BLaER1 treated with 17β-estradiol and CSF1 and Interleukin-3, amounts not matched to agents 10 nM and 100 nM (cell line): ENCODE data around the gene TAP2.
"Not testable (repeated sequence)": the region's sequence is repeated elsewhere in the genome, so short reads cannot be mapped to it uniquely, and the experiment has no call there.

Source experiments
- H3K27ac ChIP-seq, 11 experiments: shearing (Covaris generic); formaldehyde crosslinking; 2 replicates each; pipeline ENCODE4 v1.8.1; 2022
- H3K27me3 ChIP-seq, 11 experiments: shearing (Covaris generic); formaldehyde crosslinking; 2 replicates each; pipeline ENCODE4 v1.8.1; 2022
- H3K36me3 ChIP-seq, 11 experiments: shearing (Covaris generic); formaldehyde crosslinking; 2 replicates each; pipeline ENCODE4 v1.8.1; 2022
- H3K4me1 ChIP-seq, 10 experiments: shearing (Covaris generic); formaldehyde crosslinking; 2 replicates each; pipeline ENCODE4 v1.8.1; 2022
- H3K4me2 ChIP-seq, 11 experiments: shearing (Covaris generic); formaldehyde crosslinking; 2 replicates each; pipeline ENCODE4 v1.8.1; 2022
- H3K4me3 ChIP-seq, 10 experiments: shearing (Covaris generic); formaldehyde crosslinking; 2 replicates each; pipeline ENCODE4 v1.8.1; 2022
- H3K9ac ChIP-seq, 11 experiments: shearing (Covaris generic); formaldehyde crosslinking; 2 replicates each; pipeline ENCODE4 v1.8.1; 2022
- H3K9me3 ChIP-seq, 11 experiments: shearing (Covaris generic); formaldehyde crosslinking; replicated peaks in 1 of 11; 2 replicates each; pipeline ENCODE4 v1.8.1; 2022
- H4K20me1 ChIP-seq, 11 experiments: shearing (Covaris generic); formaldehyde crosslinking; 2 replicates each; pipeline ENCODE4 v1.8.1; 2022
- Cebpa-rat ChIP-seq, 11 experiments: shearing (Covaris generic); IDR thresholded peaks; 2 replicates each; pipeline ENCODE4 v1.8.1; 2022

TAP2 gene

DNA sequence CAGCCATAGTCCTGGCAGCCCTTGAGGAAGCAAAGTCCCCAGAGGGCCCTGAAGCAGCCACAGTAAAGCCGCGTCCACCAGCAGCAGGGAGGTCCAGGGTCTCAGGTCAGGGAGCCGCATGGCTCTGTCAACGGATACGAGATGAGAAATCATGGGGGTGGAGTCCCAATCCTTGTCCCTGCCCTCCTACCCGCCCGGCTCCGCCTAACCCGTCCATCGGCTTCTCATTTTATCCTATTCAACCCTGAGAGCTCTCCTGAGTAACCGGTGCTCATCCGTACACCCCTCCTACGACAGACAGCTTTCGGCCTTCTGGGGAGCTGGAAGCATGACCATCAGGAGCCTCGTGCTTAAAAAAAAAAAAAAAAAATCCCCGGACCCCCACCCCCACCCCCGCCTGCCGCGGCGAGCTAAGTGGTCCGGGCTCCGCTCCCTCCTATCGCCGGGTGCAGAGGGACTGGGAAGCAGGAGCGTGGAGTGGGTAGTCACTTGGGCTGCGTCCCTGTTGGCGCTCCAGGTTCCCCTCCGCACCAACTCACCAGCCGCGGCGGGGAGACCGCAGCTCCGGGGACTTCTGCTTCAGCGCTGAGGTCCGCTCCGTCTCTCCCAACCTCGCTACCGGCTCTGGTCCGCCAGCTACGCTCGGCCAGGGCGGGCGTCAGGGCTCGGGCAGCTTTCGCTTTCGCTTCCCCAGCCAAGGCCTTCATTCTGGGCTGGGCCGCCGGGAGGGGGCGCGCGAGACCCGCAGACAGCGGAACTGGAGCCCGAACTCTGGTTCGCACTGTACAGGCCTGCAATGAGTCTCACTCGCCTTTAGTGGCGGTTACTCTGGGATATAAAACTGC, at the start of gene TAP2:
Gene TAP2, minus strand, starts transcription at position 626 of the 845 bp plus-strand sequence. Its CDS starts 506 bp downstream, at position 120.
- Histone ChIP-seq H4K20me1 (no peaks in the 10 kb centered on the region), H3K9me3 (no peaks in the 10 kb centered on the region), H3K4me1 (peaks cover 48 to 74% (median 69%) of the 10 kb centered on the region in 10 experiments), H3K9ac (peak within 1 kb of the TSS; percentile 74 to 89 (median 84)), H3K4me2 (peak within 1 kb of the TSS; percentile 96 to 100 (median 99)), H3K36me3 (peaks cover 39 to 63% (median 47%) of the 10 kb centered on the region in 11 experiments), H3K27me3 (no peaks in the 10 kb centered on the region), H3K27ac (peak within 1 kb of the TSS; percentile 24 to 87 (median 81); a peak in 21 of 22 replicates), H3K4me3 (peak within 1 kb of the TSS; percentile 55 to 80 (median 76))
- TF ChIP-seq Cebpa-rat (IDR thresholded peaks at IDR 0.05): no peak

DNA sequence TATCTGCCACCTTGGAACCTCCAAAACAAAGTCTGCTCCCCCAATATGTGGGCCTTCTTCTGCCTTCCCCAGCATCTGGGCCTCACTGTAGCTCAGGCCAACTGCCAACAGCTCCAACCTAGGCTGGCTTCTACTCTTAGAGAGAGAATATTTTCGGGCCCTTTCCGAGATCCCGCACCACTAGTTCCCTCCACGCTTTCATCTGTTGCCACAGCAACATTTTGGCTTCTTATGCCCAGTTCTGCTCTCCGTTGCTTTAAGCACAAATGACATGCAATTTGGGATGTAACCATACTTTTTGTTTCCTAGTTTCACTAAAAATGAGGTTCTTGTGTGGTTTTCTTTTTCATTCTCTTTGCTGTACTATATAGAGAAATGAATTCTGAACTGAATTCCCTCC, 49.1 kb upstream of the TAP2 start:
- H3K9ac ChIP-seq: no peak overlapping the region
- H4K20me1 ChIP-seq: no peaks in the 10 kb centered on the region
- H3K36me3 ChIP-seq: no peaks in the 10 kb centered on the region
- no peaks in the 10 kb centered on the region for H3K9me3 ChIP-seq
- no peaks in the 10 kb centered on the region for H3K27me3 ChIP-seq
- H3K4me3 ChIP-seq: no peak overlapping the region
- no peak for TF ChIP-seq Cebpa-rat (IDR thresholded peaks at IDR 0.05)
- peaks cover 16 to 29% (median 23%) of the 10 kb centered on the region in 10 experiments for H3K4me1 ChIP-seq
- H3K4me2 ChIP-seq: no peak overlapping the region
- H3K27ac ChIP-seq: no peak overlapping the region

DNA sequence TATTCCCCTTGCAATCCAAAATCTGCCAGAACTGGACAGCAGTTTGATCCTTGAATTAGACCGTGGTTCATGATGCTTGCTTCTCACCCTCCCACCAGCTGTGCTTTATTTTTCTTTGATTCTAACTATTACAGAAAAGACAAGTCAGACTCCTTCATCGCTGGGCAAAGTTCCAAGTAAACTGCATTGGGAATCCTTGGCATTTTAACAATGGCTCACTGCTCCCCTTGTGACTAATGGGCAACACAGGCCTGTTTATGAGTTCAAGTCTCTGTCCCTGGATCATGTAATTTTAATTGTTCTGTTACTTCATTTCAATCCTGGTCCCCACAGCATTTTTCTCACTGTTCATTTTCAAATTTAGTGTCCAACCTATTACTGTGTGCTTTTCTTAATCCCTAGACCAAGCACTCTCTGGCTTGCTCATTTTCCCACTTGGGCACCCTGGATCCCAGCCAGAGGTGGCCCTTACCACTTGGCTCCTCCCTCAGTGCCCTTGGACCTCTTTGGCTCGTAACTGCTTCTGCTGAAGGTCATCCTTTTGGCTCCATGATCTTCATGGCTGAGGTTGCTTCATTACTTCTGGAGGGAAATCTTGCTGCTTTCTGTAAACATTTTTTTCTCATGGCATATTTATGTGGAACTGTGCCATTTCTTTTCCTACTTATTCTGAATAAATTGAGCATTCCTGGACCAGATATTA, 48.3 kb upstream of the TAP2 start:
- Histone ChIP-seq H3K4me3 (no peak overlapping the region), H4K20me1 (no peaks in the 10 kb centered on the region), H3K4me1 (peaks cover 16 to 35% (median 23%) of the 10 kb centered on the region in 10 experiments), H3K4me2 (no peak overlapping the region), H3K36me3 (no peaks in the 10 kb centered on the region), H3K9me3 (no peaks in the 10 kb centered on the region), H3K9ac (no peak overlapping the region), H3K27ac (no peak overlapping the region), H3K27me3 (no peaks in the 10 kb centered on the region)
- no peak for TF ChIP-seq Cebpa-rat (IDR thresholded peaks at IDR 0.05)

DNA sequence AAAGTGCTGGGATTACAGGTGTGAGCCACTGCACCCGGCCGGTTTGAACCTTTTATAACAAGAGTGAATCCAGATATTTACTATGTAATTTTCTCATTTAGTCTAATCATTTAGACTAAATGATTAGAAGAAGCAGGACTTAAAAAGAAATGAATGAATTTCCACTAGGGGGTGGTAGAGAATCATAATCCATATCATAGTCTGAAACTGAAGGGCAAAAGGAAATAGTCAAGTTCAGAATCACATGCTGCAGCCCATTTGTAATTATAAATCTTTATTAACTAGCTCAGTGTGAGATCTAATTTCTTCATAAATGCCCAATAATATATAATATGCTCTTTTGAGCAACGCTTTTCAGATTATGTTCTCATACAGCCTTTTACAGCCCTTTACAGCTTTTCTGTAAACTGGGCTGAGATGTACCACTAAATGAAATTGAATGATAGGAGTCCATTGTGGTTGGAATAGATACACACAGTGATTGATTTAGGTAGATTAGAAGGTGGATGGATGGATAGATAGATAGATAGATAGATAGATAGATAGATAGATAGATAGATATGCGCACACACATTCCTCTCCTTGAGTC, 47.3 kb upstream of the TAP2 start:
- no peak overlapping the region for H3K4me2 ChIP-seq
- no peak overlapping the region for H3K27ac ChIP-seq
- H4K20me1 ChIP-seq: no peaks in the 10 kb centered on the region
- H3K27me3 ChIP-seq: no peaks in the 10 kb centered on the region
- no peak for TF ChIP-seq Cebpa-rat (IDR thresholded peaks at IDR 0.05)
- H3K9me3 ChIP-seq: no peaks in the 10 kb centered on the region
- H3K4me3 ChIP-seq: no peak overlapping the region
- peaks cover 14 to 30% (median 21%) of the 10 kb centered on the region in 10 experiments for H3K4me1 ChIP-seq
- no peak overlapping the region for H3K9ac ChIP-seq
- no peaks in the 10 kb centered on the region for H3K36me3 ChIP-seq

DNA sequence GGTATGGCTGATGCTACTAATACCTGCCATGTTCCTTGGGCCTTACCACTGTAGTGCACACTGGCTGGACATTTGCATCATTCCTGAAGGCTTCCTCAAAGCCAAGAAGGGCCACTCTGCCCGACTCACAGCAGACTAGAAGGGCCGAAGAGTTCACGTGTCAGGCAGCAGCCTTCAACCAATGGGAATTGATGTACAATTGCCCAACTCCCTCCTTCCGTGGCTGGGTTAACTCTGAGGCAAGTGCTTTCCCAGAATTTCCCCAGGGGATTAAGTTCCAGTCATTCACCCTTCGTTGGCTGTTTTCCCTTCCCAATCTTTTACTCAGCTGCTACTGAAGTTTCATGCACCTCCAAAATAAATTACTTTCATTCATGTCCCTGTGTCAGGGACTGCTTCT, 45.2 kb upstream of the TAP2 start:
- Histone ChIP-seq H3K36me3 (peaks cover 0 to 5% (median 0%) of the 10 kb centered on the region in 11 experiments; a peak in 3 of 22 replicates), H3K27me3 (no peaks in the 10 kb centered on the region), H3K4me1 (peaks cover 13 to 28% (median 21%) of the 10 kb centered on the region in 10 experiments), H4K20me1 (no peaks in the 10 kb centered on the region), H3K9me3 (peaks cover 0 to 3% (median 0%) of the 10 kb centered on the region in 11 experiments; a peak in 1 of 22 replicates), H3K9ac (no peak overlapping the region; a peak in 1 of 22 replicates), H3K27ac (peak overlapping the region in 5 of 11 experiments; percentile 3 to 38 (median 14); a peak in 5 of 22 replicates), H3K4me2 (peak overlapping the region; percentile 58 to 92 (median 72)), H3K4me3 (0 out of 20 replicates have a peak overlapping the region, but pooled peaks of 1 of the 10 experiments have one; percentile 3)
- peak in 7 of 11 experiments; percentile 24 to 82 (median 61); a peak in 9 of 22 replicates for TF ChIP-seq Cebpa-rat (IDR thresholded peaks at IDR 0.05)

DNA sequence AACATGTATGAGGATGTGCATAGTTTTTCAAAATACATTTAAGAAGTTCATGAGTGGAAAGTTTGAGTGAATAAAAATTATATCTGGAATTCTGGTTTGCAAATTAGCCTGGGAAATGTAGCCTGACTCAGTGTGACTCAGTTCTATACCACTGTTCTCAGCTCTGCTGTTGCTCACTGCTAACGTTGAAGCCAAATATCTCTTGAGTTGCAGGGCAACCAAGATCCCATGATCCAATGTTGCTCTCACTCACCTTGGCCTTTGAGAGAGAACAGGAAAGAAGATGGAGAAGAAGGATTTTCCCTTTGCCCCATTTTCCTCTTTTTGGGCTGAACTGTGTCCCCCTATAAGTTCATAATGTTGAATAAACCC, 44.3 kb upstream of the TAP2 start:
- peaks cover 13 to 28% (median 21%) of the 10 kb centered on the region in 10 experiments for H3K4me1 ChIP-seq
- H3K36me3 ChIP-seq: peaks cover 0 to 5% (median 0%) of the 10 kb centered on the region in 11 experiments; a peak in 3 of 22 replicates
- no peaks in the 10 kb centered on the region for H3K27me3 ChIP-seq
- peak overlapping the region in 9 of 11 experiments; percentile 58 to 92 (median 73); a peak in 14 of 22 replicates for H3K4me2 ChIP-seq
- H4K20me1 ChIP-seq: no peaks in the 10 kb centered on the region
- no peak for TF ChIP-seq Cebpa-rat (IDR thresholded peaks at IDR 0.05)
- H3K4me3 ChIP-seq: no peak overlapping the region
- H3K9ac ChIP-seq: no peak overlapping the region; a peak in 1 of 22 replicates
- H3K9me3 ChIP-seq: peaks cover 0 to 3% (median 0%) of the 10 kb centered on the region in 11 experiments; a peak in 1 of 22 replicates
- no peak overlapping the region for H3K27ac ChIP-seq

DNA sequence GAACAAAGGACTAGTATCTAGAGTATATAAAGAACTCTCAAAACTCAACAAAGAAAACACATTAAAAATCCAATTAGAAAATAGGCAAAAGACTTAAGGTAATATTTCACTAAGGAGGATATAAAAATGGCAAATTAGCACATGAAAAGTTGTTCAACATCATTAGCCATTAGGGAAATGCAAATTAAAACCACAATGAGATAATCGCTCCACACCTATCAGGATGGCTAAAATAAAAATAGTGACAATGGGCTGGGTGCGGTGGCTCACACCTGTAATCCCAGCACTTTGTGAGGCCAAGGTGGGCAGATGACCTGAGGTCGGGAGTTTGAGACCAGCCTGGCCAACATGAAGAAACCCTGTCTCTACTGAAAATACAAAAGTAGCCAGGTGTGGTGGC, 42.4 kb upstream of the TAP2 start:
- not testable (repeated sequence) for H3K27ac ChIP-seq, H3K27me3 ChIP-seq, H3K4me2 ChIP-seq, H4K20me1 ChIP-seq, H3K9me3 ChIP-seq, H3K4me3 ChIP-seq, H3K9ac ChIP-seq, H3K36me3 ChIP-seq
- peaks cover 13 to 28% (median 21%) of the 10 kb centered on the region in 10 experiments for H3K4me1 ChIP-seq

DNA sequence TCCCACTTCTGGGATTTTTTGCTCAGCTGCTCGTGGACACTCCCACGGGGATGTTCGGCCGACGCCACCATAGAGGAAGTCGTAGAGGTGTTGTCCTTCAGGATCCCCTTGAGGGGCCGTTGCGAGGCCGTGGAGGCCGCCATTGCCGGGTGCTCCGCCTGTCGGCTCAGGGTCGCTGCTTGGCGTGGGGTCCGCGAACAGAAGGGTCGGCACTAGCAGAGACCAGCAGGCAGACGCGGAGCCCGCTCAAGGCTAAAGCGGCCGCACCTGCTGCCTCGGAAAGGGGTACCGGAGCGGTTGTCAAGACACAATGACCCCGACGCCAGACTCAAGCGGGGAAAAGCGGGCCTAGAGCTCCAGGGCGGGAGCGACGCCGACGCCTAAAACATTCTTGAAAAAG, 41.2 kb upstream of the TAP2 start:
- no peak overlapping the region for H3K27ac ChIP-seq
- H3K27me3 ChIP-seq: no peaks in the 10 kb centered on the region
- no peaks in the 10 kb centered on the region for H4K20me1 ChIP-seq
- H3K36me3 ChIP-seq: peaks cover 0 to 5% (median 0%) of the 10 kb centered on the region in 11 experiments; a peak in 3 of 22 replicates
- no peak overlapping the region for H3K9ac ChIP-seq
- H3K4me1 ChIP-seq: peaks cover 13 to 27% (median 20%) of the 10 kb centered on the region in 10 experiments
- H3K4me3 ChIP-seq: no peak overlapping the region
- no peak for TF ChIP-seq Cebpa-rat (IDR thresholded peaks at IDR 0.05)
- H3K9me3 ChIP-seq: peaks cover 0 to 3% (median 0%) of the 10 kb centered on the region in 11 experiments; a peak in 1 of 22 replicates
- no peak overlapping the region for H3K4me2 ChIP-seq

DNA sequence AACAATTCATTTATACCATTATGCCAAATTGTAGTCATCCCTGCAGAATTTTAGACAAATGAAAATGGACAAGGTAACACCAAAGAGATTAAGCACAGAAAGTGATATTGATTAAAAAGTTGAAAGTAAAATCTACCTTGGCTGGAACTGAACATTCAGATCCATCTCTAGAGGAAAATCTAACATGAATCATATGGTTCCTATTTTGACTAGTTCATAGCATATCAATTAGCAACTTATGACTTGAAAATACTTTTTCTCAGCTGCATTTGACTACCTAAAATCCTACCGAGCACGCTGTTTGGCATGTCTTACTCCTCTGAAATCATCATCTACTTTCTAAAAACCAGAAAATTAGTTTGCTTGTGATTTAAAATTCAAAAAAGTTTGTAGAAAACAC, 38.1 kb upstream of the TAP2 start:
- TF ChIP-seq Cebpa-rat (IDR thresholded peaks at IDR 0.05): no peak
- Histone ChIP-seq H3K9ac (no peak overlapping the region), H3K27me3 (no peaks in the 10 kb centered on the region), H3K27ac (no peak overlapping the region), H3K36me3 (peaks cover 0 to 5% (median 0%) of the 10 kb centered on the region in 11 experiments; a peak in 3 of 22 replicates), H3K4me2 (no peak overlapping the region), H4K20me1 (no peaks in the 10 kb centered on the region), H3K4me1 (no peaks in the 10 kb centered on the region), H3K9me3 (peaks cover 0 to 10% (median 6%) of the 10 kb centered on the region in 11 experiments; a peak in 9 of 22 replicates), H3K4me3 (no peak overlapping the region)

DNA sequence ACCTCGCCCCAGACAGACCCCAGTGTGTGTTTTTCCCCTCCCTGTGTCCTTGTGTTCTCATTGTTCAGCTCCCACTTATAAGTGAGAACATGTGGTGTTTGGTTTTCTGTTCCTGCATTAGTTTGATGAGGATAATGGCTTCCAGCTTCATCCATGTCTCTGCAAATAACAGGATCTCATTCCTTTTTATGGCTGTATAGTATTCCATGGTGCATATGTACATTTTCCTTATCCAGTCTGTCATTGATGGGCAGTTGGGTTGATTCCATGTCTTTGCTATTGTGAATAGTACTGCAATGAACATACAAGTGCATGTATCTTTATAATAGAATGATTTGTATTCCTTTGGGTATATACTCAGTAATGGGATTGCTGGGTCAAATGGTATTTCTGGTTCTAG, 35.4 kb upstream of the TAP2 start:
- H3K9ac ChIP-seq, H3K27me3 ChIP-seq, H3K36me3 ChIP-seq, H4K20me1 ChIP-seq, H3K4me3 ChIP-seq, H3K27ac ChIP-seq, H3K4me1 ChIP-seq, H3K4me2 ChIP-seq: not testable (repeated sequence)
- peaks cover 0 to 10% (median 5%) of the 10 kb centered on the region in 11 experiments; a peak in 8 of 22 replicates for H3K9me3 ChIP-seq
